Prostate gland (tissue), 2 donors: Measurements from ENCODE around the gene TRNAU1AP.

Experiments
- CTCF ChIP-seq, 4 experiments: fragments of 200-600 bp in 2 of 4; fragments of 450-650 bp in 2 of 4; sonication (generic) in 2 of 4; IDR thresholded peaks; 1 replicate in 3 of 4; 2 replicates in 1 of 4; pipeline ENCODE4 v1.5.1; 2016 to 2019; ENCODE audit warnings: antibody characterized with exemption in 4 of 4, mild to moderate bottlenecking in 2 of 4, moderate library complexity in 2 of 4
- POLR2A ChIP-seq: fragments of 450-650 bp; IDR thresholded peaks from one replicate; pipeline ENCODE4 v1.6.1; 2016; ENCODE audit warnings: antibody characterized with exemption, mild to moderate bottlenecking
- POLR2AphosphoS5 ChIP-seq: sonication (generic); formaldehyde crosslinking; IDR thresholded peaks from one replicate; pipeline ENCODE4 v1.6.1; 2017; ENCODE audit warnings: antibody characterized with exemption

- peak; percentile 97 to 99 (median 98) for TF ChIP-seq CTCF (IDR thresholded peaks at IDR 0.05)
- TF ChIP-seq POLR2AphosphoS5: peak; percentile 84
- TF ChIP-seq POLR2A: peak; percentile 67
These were observed 34.7 kb upstream of the TRNAU1AP start for GRCh38 chr1:28518000-28518744.
